ENCODE results near the gene CD101. TPM values are rescaled to one million over a fixed set of nuclear protein-coding genes. Genes with fewer than 3 reads are reported as not detected.

Gene CD101
- total RNA-seq, 1 donor = 0.27 TPM

Small RNA genes lying within 50 kb of the gene (small RNA-seq; reads per million reads assigned to genes)
- gene RNA5SP55 = not detected

Other genes with a start within 250 kb of the CD101 start
- under 0.01 TPM for gene CD2, start 247.3 kb upstream of the CD101 start, total RNA-seq
- 0.27 TPM for gene PTGFRN, start 91.8 kb upstream of the CD101 start, total RNA-seq
- 18.9 TPM for gene TTF2, start 58.6 kb downstream of the CD101 start, total RNA-seq
- gene TRIM45, start 120.0 kb downstream of the CD101 start, total RNA-seq = 7.0 TPM
- gene VTCN1, start 209.2 kb downstream of the CD101 start, total RNA-seq = not detected

Measured in hematopoietic multipotent progenitor cell (in vitro differentiated cells).